Measurements from ENCODE around the gene SCAPER.
"Not testable (repeated sequence)": the region's sequence is repeated elsewhere in the genome, so short reads cannot be mapped to it uniquely, and the experiment has no call there.

The SCAPER gene

GRCh38 chr15:76335307-76336253 lies 569.6 kb downstream of the SCAPER start:
- peak in 1 of 5 experiments; percentile 75 for DNase-seq

GRCh38 chr15:76334438-76335306 lies 570.5 kb downstream of the SCAPER start:
- DNase-seq, result no peak

- peak in 1 of 5 experiments; percentile 79 for DNase-seq
Observed at GRCh38 chr15:76333720-76334437, 571.3 kb downstream of the SCAPER start.

- DNase-seq, result no peak
Observed at GRCh38 chr15:76333309-76333708, 571.8 kb downstream of the SCAPER start.

- no peak for DNase-seq
Observed at GRCh38 chr15:76332796-76333195, 572.3 kb downstream of the SCAPER start.

GRCh38 chr15:76330080-76330680 lies 575.0 kb downstream of the SCAPER start:
- no peak for DNase-seq

- DNase-seq, result no peak
Observed at GRCh38 chr15:76328958-76329357, 576.2 kb downstream of the SCAPER start.

GRCh38 chr15:76328106-76328696 lies 576.9 kb downstream of the SCAPER start:
- no peak for DNase-seq

- no peak for DNase-seq
Observed at GRCh38 chr15:76327191-76328105, 577.7 kb downstream of the SCAPER start.

- DNase-seq, result no peak
Observed at GRCh38 chr15:76325704-76326103, 579.4 kb downstream of the SCAPER start.

GRCh38 chr15:76324066-76324465 lies 581.1 kb downstream of the SCAPER start:
- DNase-seq, result no peak

GRCh38 chr15:76321602-76322001 lies 583.5 kb downstream of the SCAPER start:
- DNase-seq, result no peak

- no peak for DNase-seq
Observed at GRCh38 chr15:76321171-76321570, 584.0 kb downstream of the SCAPER start.

GRCh38 chr15:76320012-76320411 lies 585.1 kb downstream of the SCAPER start:
- peak in 1 of 5 experiments; percentile 62 for DNase-seq

GRCh38 chr15:76313731-76314130 lies 591.4 kb downstream of the SCAPER start:
- no peak for DNase-seq

- not testable (repeated sequence) for DNase-seq
Observed at GRCh38 chr15:76313175-76313567, 592.0 kb downstream of the SCAPER start.

GRCh38 chr15:76312540-76313174 lies 592.5 kb downstream of the SCAPER start:
- no peak for DNase-seq

GRCh38 chr15:76311100-76311953 lies 593.8 kb downstream of the SCAPER start, which contains the start of gene ETFA:
ETFA (minus strand) TSS chr15:76311469; CDS start chr15:76311388, 81 bp downstream.
- DNase-seq, result peak; percentile 53 to 96 (median 80)
